ENCODE measurements around the gene CGN.
"Not testable (repeated sequence)": the region's sequence is repeated elsewhere in the genome, so short reads cannot be mapped to it uniquely, and the experiment has no call there.

CGN gene

GRCh38 chr1:151520359-151520758 is 9.2 kb downstream of the CGN start:
- peaks cover 0 to 2% of the 10 kb centered on the region in 2 donors for H3K27me3 ChIP-seq (ENCODE audit: control insufficient read depth in 1 of 2, insufficient read depth in 2 of 2, low read length in 2 of 2)
- no peak overlapping the region for H3K9ac ChIP-seq (ENCODE audit: low read length in 2 of 2)
- no peaks in the 10 kb centered on the region for H3K4me1 ChIP-seq (ENCODE audit: control insufficient read depth, insufficient read depth, low read length)
- no peak overlapping the region for H3K4me3 ChIP-seq (ENCODE audit: low read length in 2 of 2)
- no peaks in the 10 kb centered on the region for H3K36me3 ChIP-seq (ENCODE audit: control insufficient read depth in 2 of 2, insufficient read depth in 2 of 2, low read length in 2 of 2)
- H3K9me3 ChIP-seq (ENCODE audit: control insufficient read depth in 2 of 2, low read length in 2 of 2): no peaks in the 10 kb centered on the region
- no peak overlapping the region for H3K27ac ChIP-seq (ENCODE audit: low read length)

GRCh38 chr1:151522427-151522826 is 11.2 kb downstream of the CGN start:
- not testable (repeated sequence) for H3K9me3 ChIP-seq (ENCODE audit: control insufficient read depth in 2 of 2, low read length in 2 of 2); H3K36me3 ChIP-seq (ENCODE audit: control insufficient read depth in 2 of 2, insufficient read depth in 2 of 2, low read length in 2 of 2); H3K27ac ChIP-seq (ENCODE audit: low read length); H3K27me3 ChIP-seq (ENCODE audit: control insufficient read depth in 1 of 2, insufficient read depth in 2 of 2, low read length in 2 of 2); H3K4me3 ChIP-seq (ENCODE audit: low read length in 2 of 2); H3K4me1 ChIP-seq (ENCODE audit: control insufficient read depth, insufficient read depth, low read length); H3K9ac ChIP-seq (ENCODE audit: low read length in 2 of 2)

- H3K4me3 ChIP-seq (ENCODE audit: low read length in 2 of 2): no peak overlapping the region
- no peaks in the 10 kb centered on the region for H3K4me1 ChIP-seq (ENCODE audit: control insufficient read depth, insufficient read depth, low read length)
- no peak overlapping the region for H3K27ac ChIP-seq (ENCODE audit: low read length)
- no peaks in the 10 kb centered on the region for H3K36me3 ChIP-seq (ENCODE audit: control insufficient read depth in 2 of 2, insufficient read depth in 2 of 2, low read length in 2 of 2)
- no peak overlapping the region for H3K9ac ChIP-seq (ENCODE audit: low read length in 2 of 2)
- H3K9me3 ChIP-seq (ENCODE audit: control insufficient read depth in 2 of 2, low read length in 2 of 2): no peaks in the 10 kb centered on the region
- H3K27me3 ChIP-seq (ENCODE audit: control insufficient read depth in 1 of 2, insufficient read depth in 2 of 2, low read length in 2 of 2): no peaks in the 10 kb centered on the region
Observed at GRCh38 chr1:151523326-151523725, 12.1 kb downstream of the CGN start.

GRCh38 chr1:151524736-151525135 is 13.5 kb downstream of the CGN start:
- H3K36me3 ChIP-seq (ENCODE audit: control insufficient read depth in 2 of 2, insufficient read depth in 2 of 2, low read length in 2 of 2): no peaks in the 10 kb centered on the region
- H3K9ac ChIP-seq (ENCODE audit: low read length in 2 of 2): no peak overlapping the region
- no peak overlapping the region for H3K4me3 ChIP-seq (ENCODE audit: low read length in 2 of 2)

GRCh38 chr1:151526735-151527525 is 15.7 kb downstream of the CGN start:
- H3K4me1 ChIP-seq (ENCODE audit: control insufficient read depth, insufficient read depth, low read length): no peaks in the 10 kb centered on the region
- no peak overlapping the region for H3K4me3 ChIP-seq (ENCODE audit: low read length in 2 of 2)
- H3K27me3 ChIP-seq (ENCODE audit: control insufficient read depth in 1 of 2, insufficient read depth in 2 of 2, low read length in 2 of 2): no peaks in the 10 kb centered on the region
- no peak overlapping the region for H3K9ac ChIP-seq (ENCODE audit: low read length in 2 of 2)
- no peak overlapping the region for H3K27ac ChIP-seq (ENCODE audit: low read length)
- no peaks in the 10 kb centered on the region for H3K36me3 ChIP-seq (ENCODE audit: control insufficient read depth in 2 of 2, insufficient read depth in 2 of 2, low read length in 2 of 2)
- no peaks in the 10 kb centered on the region for H3K9me3 ChIP-seq (ENCODE audit: control insufficient read depth in 2 of 2, low read length in 2 of 2)

More at GRCh38 chr1:151524736-151525135, 13.5 kb downstream of the CGN start:
- no peak overlapping the region for H3K27ac ChIP-seq (ENCODE audit: low read length)
- H3K4me1 ChIP-seq (ENCODE audit: control insufficient read depth, insufficient read depth, low read length): no peaks in the 10 kb centered on the region
- H3K27me3 ChIP-seq (ENCODE audit: control insufficient read depth in 1 of 2, insufficient read depth in 2 of 2, low read length in 2 of 2): no peaks in the 10 kb centered on the region
- H3K9me3 ChIP-seq (ENCODE audit: control insufficient read depth in 2 of 2, low read length in 2 of 2): no peaks in the 10 kb centered on the region

- no peaks in the 10 kb centered on the region for H3K4me1 ChIP-seq (ENCODE audit: control insufficient read depth, insufficient read depth, low read length)
- no peaks in the 10 kb centered on the region for H3K9me3 ChIP-seq (ENCODE audit: control insufficient read depth in 2 of 2, low read length in 2 of 2)
- no peak overlapping the region for H3K9ac ChIP-seq (ENCODE audit: low read length in 2 of 2)
- no peak overlapping the region for H3K27ac ChIP-seq (ENCODE audit: low read length)
- no peak overlapping the region for H3K4me3 ChIP-seq (ENCODE audit: low read length in 2 of 2)
- no peaks in the 10 kb centered on the region for H3K27me3 ChIP-seq (ENCODE audit: control insufficient read depth in 1 of 2, insufficient read depth in 2 of 2, low read length in 2 of 2)
- H3K36me3 ChIP-seq (ENCODE audit: control insufficient read depth in 2 of 2, insufficient read depth in 2 of 2, low read length in 2 of 2): no peaks in the 10 kb centered on the region
Observed at GRCh38 chr1:151529211-151529702, 18.1 kb downstream of the CGN start.

GRCh38 chr1:151529781-151530180 is 18.6 kb downstream of the CGN start:
- H3K36me3 ChIP-seq (ENCODE audit: control insufficient read depth in 2 of 2, insufficient read depth in 2 of 2, low read length in 2 of 2): no peaks in the 10 kb centered on the region

GRCh38 chr1:151530461-151530860 is 19.3 kb downstream of the CGN start:
- Histone ChIP-seq H3K27ac (ENCODE audit: low read length) (no peak overlapping the region), H3K4me1 (ENCODE audit: control insufficient read depth, insufficient read depth, low read length) (peaks cover 3% of the 10 kb centered on the region), H3K27me3 (ENCODE audit: control insufficient read depth in 1 of 2, insufficient read depth in 2 of 2, low read length in 2 of 2) (no peaks in the 10 kb centered on the region), H3K36me3 (ENCODE audit: control insufficient read depth in 2 of 2, insufficient read depth in 2 of 2, low read length in 2 of 2) (no peaks in the 10 kb centered on the region), H3K4me3 (ENCODE audit: low read length in 2 of 2) (no peak overlapping the region), H3K9ac (ENCODE audit: low read length in 2 of 2) (no peak overlapping the region), H3K9me3 (ENCODE audit: control insufficient read depth in 2 of 2, low read length in 2 of 2) (no peaks in the 10 kb centered on the region)

More at GRCh38 chr1:151529781-151530180, 18.6 kb downstream of the CGN start:
- peaks cover 1% of the 10 kb centered on the region for H3K4me1 ChIP-seq (ENCODE audit: control insufficient read depth, insufficient read depth, low read length)
- H3K27me3 ChIP-seq (ENCODE audit: control insufficient read depth in 1 of 2, insufficient read depth in 2 of 2, low read length in 2 of 2): no peaks in the 10 kb centered on the region
- no peaks in the 10 kb centered on the region for H3K9me3 ChIP-seq (ENCODE audit: control insufficient read depth in 2 of 2, low read length in 2 of 2)
- no peak overlapping the region for H3K9ac ChIP-seq (ENCODE audit: low read length in 2 of 2)
- H3K27ac ChIP-seq (ENCODE audit: low read length): no peak overlapping the region
- H3K4me3 ChIP-seq (ENCODE audit: low read length in 2 of 2): no peak overlapping the region

GRCh38 chr1:151533870-151534269 is 22.7 kb downstream of the CGN start:
- Histone ChIP-seq H3K9me3 (ENCODE audit: control insufficient read depth in 2 of 2, low read length in 2 of 2) (no peaks in the 10 kb centered on the region), H3K4me1 (ENCODE audit: control insufficient read depth, insufficient read depth, low read length) (peaks cover 3% of the 10 kb centered on the region), H3K36me3 (ENCODE audit: control insufficient read depth in 2 of 2, insufficient read depth in 2 of 2, low read length in 2 of 2) (no peaks in the 10 kb centered on the region), H3K9ac (ENCODE audit: low read length in 2 of 2) (no peak overlapping the region), H3K27ac (ENCODE audit: low read length) (no peak overlapping the region), H3K27me3 (ENCODE audit: control insufficient read depth in 1 of 2, insufficient read depth in 2 of 2, low read length in 2 of 2) (no peaks in the 10 kb centered on the region), H3K4me3 (ENCODE audit: low read length in 2 of 2) (no peak overlapping the region)

GRCh38 chr1:151534662-151535278 is 23.6 kb downstream of the CGN start:
- Histone ChIP-seq H3K9me3 (ENCODE audit: control insufficient read depth in 2 of 2, low read length in 2 of 2) (no peaks in the 10 kb centered on the region), H3K36me3 (ENCODE audit: control insufficient read depth in 2 of 2, insufficient read depth in 2 of 2, low read length in 2 of 2) (no peaks in the 10 kb centered on the region), H3K9ac (ENCODE audit: low read length in 2 of 2) (no peak overlapping the region), H3K27ac (ENCODE audit: low read length) (no peak overlapping the region), H3K4me1 (ENCODE audit: control insufficient read depth, insufficient read depth, low read length) (peaks cover 9% of the 10 kb centered on the region), H3K4me3 (ENCODE audit: low read length in 2 of 2) (no peak overlapping the region), H3K27me3 (ENCODE audit: control insufficient read depth in 1 of 2, insufficient read depth in 2 of 2, low read length in 2 of 2) (no peaks in the 10 kb centered on the region)

Data from stomach smooth muscle (tissue), 2 donors.